Omental fat pad (tissue), 4 donors: Measurements from ENCODE around the gene CD55. TPM values are rescaled to one million over a fixed set of nuclear protein-coding genes. Genes with fewer than 3 reads are reported as not detected.

ENCODE experiments used
- ATAC-seq: fragments of 150-250 bp; one replicate; pipeline ENCODE4 v1.9.1; 2016; ENCODE audit warnings: mild to moderate bottlenecking, moderate library complexity; ENCODE audit not compliant: low FRiP score
- DNase-seq: peaks from one replicate; pipeline ENCODE4 v3.0.0-alpha.2; 2019; ENCODE audit warnings: low spot score
- CTCF ChIP-seq, 3 donors: fragments of 450-650 bp; IDR thresholded peaks; one replicate each; pipeline ENCODE4 v1.5.1; 2016 to 2017; ENCODE audit warnings: antibody characterized with exemption in 3 of 3, mild to moderate bottlenecking in 3 of 3, moderate library complexity in 2 of 3
- total RNA-seq, 4 donors: library from RNA; depleted of rRNA; stranded (reverse); fragments of >200 nt; gene quantifications; one replicate each; pipeline ENCODE4 v1.1.0, GENCODE V29; 2016

Gene CD55
- 100 to 1,000 TPM in 3 of 4 donors, 10 to 100 TPM in 1; 86.2 to 468 (median 195) TPM for total RNA-seq

GRCh38 chr1:207321079-207321789 lies at the start of gene CD55:
CD55 (plus strand) TSS chr1:207321678; CDS start chr1:207321766, 88 bp downstream.
- ATAC-seq = peak; percentile 97
- no peak for TF ChIP-seq CTCF (IDR thresholded peaks at IDR 0.05)

GRCh38 chr1:207274882-207275281 lies 46.6 kb upstream of the CD55 start:
- no peak for TF ChIP-seq CTCF (IDR thresholded peaks at IDR 0.05)
- ATAC-seq (no peak), DNase-seq (no peak)

More at GRCh38 chr1:207321079-207321789, at the start of gene CD55:
- peak; percentile 86 for DNase-seq

- TF ChIP-seq CTCF (IDR thresholded peaks at IDR 0.05) = no peak
- ATAC-seq (no peak), DNase-seq (no peak)
Observed at GRCh38 chr1:207276465-207276864, 45.0 kb upstream of the CD55 start.

GRCh38 chr1:207277241-207277640 lies 44.2 kb upstream of the CD55 start:
- no peak for ATAC-seq
- no peak for DNase-seq
- TF ChIP-seq CTCF (IDR thresholded peaks at IDR 0.05) = no peak

- no peak for ATAC-seq
- TF ChIP-seq CTCF (IDR thresholded peaks at IDR 0.05) = no peak
- DNase-seq = no peak
Observed at GRCh38 chr1:207279652-207280051, 41.8 kb upstream of the CD55 start.

- ATAC-seq = no peak
- DNase-seq = no peak
- no peak for TF ChIP-seq CTCF (IDR thresholded peaks at IDR 0.05)
Observed at GRCh38 chr1:207280706-207281105, 40.8 kb upstream of the CD55 start.

- no peak for ATAC-seq
- TF ChIP-seq CTCF (IDR thresholded peaks at IDR 0.05) = no peak
Observed at GRCh38 chr1:207282058-207282457, 39.4 kb upstream of the CD55 start.

More at GRCh38 chr1:207282058-207282457, 39.4 kb upstream of the CD55 start:
- DNase-seq = no peak
